H1 (cell line): Measurements from ENCODE around the gene KIAA1755. TPM values are rescaled to one million over a fixed set of nuclear protein-coding genes. Genes with fewer than 3 reads are reported as not detected.

Experiments used
- CHD7 ChIP-seq: fragments of 300-600 bp; sonication (generic); IDR thresholded peaks from 2 replicates; pipeline ENCODE4 v1.7.1; 2012; ENCODE audit warnings: low read length, moderate library complexity, mild to moderate bottlenecking, inconsistent platforms; ENCODE audit not compliant: insufficient replicate concordance
- polyA plus RNA-seq, 7 experiments: library from polyadenylated mRNA; depleted of rRNA in 3 of 7; stranded (reverse) in 5 of 7; unstranded in 2 of 7; fragments of >200 nt in 5 of 7; fragments of 200-250 nt in 2 of 7; gene quantifications; 1 replicate in 5 of 7; 2 replicates in 1 of 7; 4 replicates in 1 of 7; pipeline versions ENCODE4 v1.2.1 to v1.2.3, GENCODE V29; 2011 to 2013; ENCODE audit warnings: missing spikeins in 2 of 7, mixed read lengths in 2 of 7
- total RNA-seq: library from RNA; stranded (reverse); fragmentation: NEBNext Ultra II Directional; extraction: Animal tissue kit (Norgen Biotek cat#: 25700); gene quantifications from 2 replicates; pipeline ENCODE4 v1.2.1, GENCODE V29; 2021
- TF ChIP-seq, protein P1 (sequence below): IDR thresholded peaks from 2 replicates; pipeline ENCODE4 v1.6.1; 2012; ENCODE audit warnings: low read length, inconsistent platforms

KIAA1755 gene
- total and polyA plus RNA-seq, 2 of the 8 experiments (the other 6 are each of a cell fraction or from before 2014, with no cell fraction given) = 0.23 TPM; not detected in 1

DNA sequence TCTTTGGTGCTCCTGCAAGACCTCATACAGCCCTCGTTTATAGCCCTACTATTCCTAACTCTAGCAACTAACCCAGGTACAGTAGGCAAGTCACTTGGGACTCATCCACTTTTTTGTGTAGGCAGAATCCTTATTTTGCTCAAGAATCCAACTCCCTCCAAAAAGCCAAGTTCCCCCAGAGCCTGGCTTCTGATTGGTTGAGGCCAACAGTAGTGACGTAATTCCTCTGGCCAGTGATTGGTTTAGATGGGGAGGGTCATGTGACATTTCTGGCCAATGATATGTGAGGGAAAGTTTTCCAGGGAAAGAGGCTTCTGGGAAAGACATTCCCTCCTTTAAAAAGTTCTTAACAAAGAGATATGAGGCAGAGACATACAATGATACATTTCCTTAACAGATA is 32.1 kb downstream of the KIAA1755 start (continued):
- no peak for TF ChIP-seq CHD7
- TF ChIP-seq, protein P1, sequence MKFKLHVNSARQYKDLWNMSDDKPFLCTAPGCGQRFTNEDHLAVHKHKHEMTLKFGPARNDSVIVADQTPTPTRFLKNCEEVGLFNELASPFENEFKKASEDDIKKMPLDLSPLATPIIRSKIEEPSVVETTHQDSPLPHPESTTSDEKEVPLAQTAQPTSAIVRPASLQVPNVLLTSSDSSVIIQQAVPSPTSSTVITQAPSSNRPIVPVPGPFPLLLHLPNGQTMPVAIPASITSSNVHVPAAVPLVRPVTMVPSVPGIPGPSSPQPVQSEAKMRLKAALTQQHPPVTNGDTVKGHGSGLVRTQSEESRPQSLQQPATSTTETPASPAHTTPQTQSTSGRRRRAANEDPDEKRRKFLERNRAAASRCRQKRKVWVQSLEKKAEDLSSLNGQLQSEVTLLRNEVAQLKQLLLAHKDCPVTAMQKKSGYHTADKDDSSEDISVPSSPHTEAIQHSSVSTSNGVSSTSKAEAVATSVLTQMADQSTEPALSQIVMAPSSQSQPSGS = 0 out of 2 replicates have a peak, but pooled peaks have one; percentile 62
- TF ChIP-seq, all 59 proteins: peak for 4
